Measurements from ENCODE around the gene LARGE1.

DNA sequence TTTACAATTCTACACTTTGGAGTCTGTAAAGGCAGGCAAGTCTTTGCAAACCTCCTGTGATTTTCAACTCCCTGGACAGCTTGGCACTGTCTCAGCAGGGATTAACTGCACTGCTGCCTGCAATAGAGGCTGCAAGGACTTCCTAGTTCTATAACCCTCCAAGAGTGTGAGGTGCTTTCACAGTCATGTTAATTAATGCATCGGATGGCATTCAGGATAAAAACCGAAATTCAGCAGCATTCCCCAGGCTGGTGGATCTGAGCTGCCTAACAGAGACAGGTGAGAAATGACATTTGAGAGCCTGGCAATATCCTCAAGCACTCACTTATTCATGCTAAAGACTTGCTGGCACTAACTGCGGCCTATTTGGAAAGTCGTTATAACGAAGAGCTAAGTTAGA is 85.0 kb downstream of the LARGE1 start:
- TF ChIP-seq, protein P1, sequence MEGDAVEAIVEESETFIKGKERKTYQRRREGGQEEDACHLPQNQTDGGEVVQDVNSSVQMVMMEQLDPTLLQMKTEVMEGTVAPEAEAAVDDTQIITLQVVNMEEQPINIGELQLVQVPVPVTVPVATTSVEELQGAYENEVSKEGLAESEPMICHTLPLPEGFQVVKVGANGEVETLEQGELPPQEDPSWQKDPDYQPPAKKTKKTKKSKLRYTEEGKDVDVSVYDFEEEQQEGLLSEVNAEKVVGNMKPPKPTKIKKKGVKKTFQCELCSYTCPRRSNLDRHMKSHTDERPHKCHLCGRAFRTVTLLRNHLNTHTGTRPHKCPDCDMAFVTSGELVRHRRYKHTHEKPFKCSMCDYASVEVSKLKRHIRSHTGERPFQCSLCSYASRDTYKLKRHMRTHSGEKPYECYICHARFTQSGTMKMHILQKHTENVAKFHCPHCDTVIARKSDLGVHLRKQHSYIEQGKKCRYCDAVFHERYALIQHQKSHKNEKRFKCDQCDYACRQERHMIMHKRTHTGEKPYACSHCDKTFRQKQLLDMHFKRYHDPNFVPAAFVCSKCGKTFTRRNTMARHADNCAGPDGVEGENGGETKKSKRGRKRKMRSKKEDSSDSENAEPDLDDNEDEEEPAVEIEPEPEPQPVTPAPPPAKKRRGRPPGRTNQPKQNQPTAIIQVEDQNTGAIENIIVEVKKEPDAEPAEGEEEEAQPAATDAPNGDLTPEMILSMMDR (IDR thresholded peaks at IDR 0.05) = no peak
- no peak for TF ChIP-seq POLR2A (IDR thresholded peaks at IDR 0.05)

Measured in body of pancreas (tissue), 4 donors.